Measurements from ENCODE around the gene ZBTB43.
A peak's percentile ranks its signal among the peaks of the same experiment; 100 is the strongest.

- peak; percentile 48 for TF ChIP-seq CTCF (conservative IDR thresholded peaks at IDR 0.05; ENCODE audit: low read length)
- TF ChIP-seq EZH2phosphoT487 (IDR thresholded peaks at IDR 0.05; ENCODE audit: borderline replicate concordance) = no peak
Observed at GRCh38 chr9:126773004-126773607, 31.7 kb upstream of the ZBTB43 start.
